GM12891 (cell line): ENCODE results near the gene ESYT1.

Experiments used
- POLR2A ChIP-seq: IDR thresholded peaks from 2 replicates; pipeline ENCODE4 v1.6.1; 2011; ENCODE audit warnings: low read depth, low read length, control low read depth
- POLR2AphosphoS5 ChIP-seq: IDR thresholded peaks from 2 replicates; pipeline ENCODE4 v1.6.1; 2011; ENCODE audit warnings: low read depth, low read length, control low read depth
- POU2F2 ChIP-seq: IDR thresholded peaks from 2 replicates; pipeline ENCODE4 v1.6.1; 2011; ENCODE audit warnings: low read depth, mild to moderate bottlenecking, control low read depth, low read length, moderate library complexity

DNA sequence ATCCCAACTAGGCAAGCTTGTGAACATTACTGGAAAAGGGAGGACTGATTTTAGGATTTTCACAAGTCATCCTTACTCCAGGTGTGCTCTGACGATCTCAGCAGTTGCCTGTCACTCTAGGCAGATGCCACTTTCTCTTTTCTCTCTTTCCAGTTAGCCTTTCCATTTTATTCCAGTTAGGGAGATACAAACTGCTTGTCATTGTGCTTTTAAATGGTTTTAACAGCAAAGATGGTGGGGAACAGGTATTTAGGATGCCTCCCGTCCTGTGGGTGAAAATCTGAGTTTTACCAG, 22.5 kb upstream of the ESYT1 start:
- TF ChIP-seq POLR2AphosphoS5 = no peak
- no peak for TF ChIP-seq POLR2A
- TF ChIP-seq POU2F2 = no peak
